AG09309 (cell line): ENCODE results near the gene CRISP1.
"Not testable (repeated sequence)": the region's sequence is repeated elsewhere in the genome, so short reads cannot be mapped to it uniquely, and the experiment has no call there.

Experiments used
- DNase-seq: peaks from one replicate; pipeline ENCODE4 v3.0.0-alpha.2; 2010; ENCODE audit warnings: low read depth
- H3K4me3 ChIP-seq: 2 replicates; pipeline ENCODE4 v1.5.1; 2011; ENCODE audit warnings: mild to moderate bottlenecking, low read depth, low read length, moderate library complexity; ENCODE audit not compliant: control insufficient read depth
- CTCF ChIP-seq: IDR thresholded peaks from 2 replicates; pipeline ENCODE4 v1.5.1; 2011; ENCODE audit warnings: mild to moderate bottlenecking, low read depth, low read length, inconsistent platforms; ENCODE audit not compliant: insufficient read depth, control insufficient read depth; ENCODE audit errors: missing control alignments

Gene CRISP1

GRCh38 chr6:49905296-49905695, 39.0 kb upstream of the CRISP1 start:
- no peak for TF ChIP-seq CTCF
- DNase-seq = no peak

GRCh38 chr6:49902856-49903255, 36.5 kb upstream of the CRISP1 start:
- H3K4me3 ChIP-seq = no peak overlapping the region
- no peak for DNase-seq
- no peak for TF ChIP-seq CTCF

More at GRCh38 chr6:49905296-49905695, 39.0 kb upstream of the CRISP1 start:
- no peak overlapping the region for H3K4me3 ChIP-seq

GRCh38 chr6:49898904-49899566, 32.7 kb upstream of the CRISP1 start:
- no peak for DNase-seq
- H3K4me3 ChIP-seq = no peak overlapping the region
- TF ChIP-seq CTCF = no peak

GRCh38 chr6:49895553-49895952, 29.2 kb upstream of the CRISP1 start:
- DNase-seq, H3K4me3 ChIP-seq: not testable (repeated sequence)

GRCh38 chr6:49892280-49892679, 25.9 kb upstream of the CRISP1 start:
- no peak for TF ChIP-seq CTCF
- no peak overlapping the region for H3K4me3 ChIP-seq
- no peak for DNase-seq

- no peak overlapping the region for H3K4me3 ChIP-seq
- TF ChIP-seq CTCF = no peak
- DNase-seq = no peak
These were observed 24.7 kb upstream of the CRISP1 start for GRCh38 chr6:49890988-49891387.

- H3K4me3 ChIP-seq = no peak overlapping the region
- no peak for TF ChIP-seq CTCF
- no peak for DNase-seq
These were observed 22.6 kb upstream of the CRISP1 start for GRCh38 chr6:49888742-49889431.
